ELF-1 (cell line): ENCODE results near the gene TSEN54.

ENCODE experiments used
- DNase-seq: peaks from one replicate; pipeline ENCODE4 v3.0.0-alpha.2; 2016; ENCODE audit warnings: low read depth, low spot score

Gene TSEN54

GRCh38 chr17:75488693-75489510 lies 27.4 kb upstream of the TSEN54 start:
- DNase-seq = no peak

DNA sequence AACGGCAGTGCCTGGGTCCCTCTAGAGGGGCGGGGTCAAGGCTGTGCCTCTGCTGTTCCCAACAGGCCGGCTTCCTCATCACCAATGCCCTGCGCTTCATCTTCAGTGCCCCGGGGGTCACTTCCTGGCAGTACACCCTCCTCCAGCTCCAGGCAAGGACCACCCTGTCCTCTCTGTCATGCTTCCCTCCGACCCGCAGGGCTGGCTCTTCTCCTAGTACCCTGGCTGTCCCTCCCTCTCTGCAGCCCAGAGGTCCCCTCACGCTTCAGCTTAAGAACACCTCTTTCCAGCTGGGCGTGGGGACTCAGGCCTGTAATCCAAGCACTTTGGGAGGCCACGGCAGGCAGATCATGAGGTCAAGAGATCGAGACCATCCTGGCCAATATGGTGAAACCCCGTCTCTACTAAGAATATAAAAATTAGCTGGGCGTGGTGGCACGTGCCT lies 26.8 kb upstream of the TSEN54 start:
- DNase-seq = no peak

- no peak for DNase-seq
Measured at GRCh38 chr17:75490173-75490743, 26.1 kb upstream of the TSEN54 start.

DNA sequence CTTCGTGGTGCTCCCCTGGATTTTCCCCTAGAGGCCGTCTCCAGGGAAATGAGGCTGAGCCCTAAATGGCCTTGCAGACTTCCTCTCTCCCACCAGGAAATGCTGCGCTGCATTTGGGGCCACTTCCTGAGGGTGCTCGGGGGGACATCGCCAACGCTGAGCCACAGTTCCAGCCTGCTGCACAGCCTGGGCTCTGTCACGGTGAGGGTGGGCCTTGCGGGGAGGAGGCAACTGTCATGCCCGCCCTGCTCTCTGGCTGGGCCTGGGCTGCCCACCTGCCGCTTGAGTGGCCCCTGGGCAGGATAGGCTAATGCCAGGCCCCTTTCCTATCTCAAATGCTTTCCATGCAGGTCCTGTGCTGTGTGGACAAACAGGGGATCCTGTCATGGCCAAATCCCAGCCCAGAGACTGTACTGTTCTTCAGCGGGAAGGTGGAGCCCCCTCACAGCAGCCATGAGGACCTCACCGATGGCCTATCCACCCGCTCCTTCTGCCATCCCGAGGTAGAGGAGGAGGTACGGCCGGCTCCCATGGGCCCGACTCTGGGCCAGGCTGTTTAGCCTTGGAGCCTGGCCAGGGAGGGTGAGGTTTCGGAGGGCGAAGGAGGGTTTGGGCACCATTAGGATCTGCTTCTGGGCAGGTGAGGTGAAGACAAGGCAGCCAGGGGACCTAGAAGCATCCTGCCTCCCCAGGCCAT lies 25.2 kb upstream of the TSEN54 start:
- no peak for DNase-seq

GRCh38 chr17:75491680-75492079 lies 24.6 kb upstream of the TSEN54 start:
- DNase-seq = no peak

- no peak for DNase-seq
Measured at GRCh38 chr17:75492555-75493168, 23.7 kb upstream of the TSEN54 start.

- DNase-seq = no peak
Measured at GRCh38 chr17:75493476-75494129, 22.7 kb upstream of the TSEN54 start.

- no peak for DNase-seq
Measured at GRCh38 chr17:75494326-75494877, 21.9 kb upstream of the TSEN54 start.

DNA sequence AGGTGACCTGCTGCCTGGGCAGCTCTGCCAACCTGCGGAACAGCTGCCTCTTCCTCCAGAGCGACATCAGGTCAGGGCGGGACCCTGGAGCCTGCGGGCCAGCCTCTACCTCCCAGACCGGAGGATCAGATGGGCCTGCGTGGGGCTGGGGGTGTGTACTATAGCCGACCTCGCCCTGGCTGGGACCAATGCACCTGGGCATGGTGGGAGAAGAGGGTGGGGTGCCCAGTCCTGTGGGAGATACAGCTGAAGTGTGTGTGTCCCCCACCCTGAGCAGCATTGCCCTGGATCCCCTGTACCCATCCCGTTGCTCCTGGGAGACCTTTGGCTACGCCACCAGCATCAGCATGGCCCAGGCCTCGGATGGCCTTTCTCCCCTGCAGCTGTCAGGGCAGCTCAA lies 20.3 kb upstream of the TSEN54 start:
- no peak for DNase-seq

GRCh38 chr17:75498039-75498725 lies 18.1 kb upstream of the TSEN54 start:
- DNase-seq = no peak

DNA sequence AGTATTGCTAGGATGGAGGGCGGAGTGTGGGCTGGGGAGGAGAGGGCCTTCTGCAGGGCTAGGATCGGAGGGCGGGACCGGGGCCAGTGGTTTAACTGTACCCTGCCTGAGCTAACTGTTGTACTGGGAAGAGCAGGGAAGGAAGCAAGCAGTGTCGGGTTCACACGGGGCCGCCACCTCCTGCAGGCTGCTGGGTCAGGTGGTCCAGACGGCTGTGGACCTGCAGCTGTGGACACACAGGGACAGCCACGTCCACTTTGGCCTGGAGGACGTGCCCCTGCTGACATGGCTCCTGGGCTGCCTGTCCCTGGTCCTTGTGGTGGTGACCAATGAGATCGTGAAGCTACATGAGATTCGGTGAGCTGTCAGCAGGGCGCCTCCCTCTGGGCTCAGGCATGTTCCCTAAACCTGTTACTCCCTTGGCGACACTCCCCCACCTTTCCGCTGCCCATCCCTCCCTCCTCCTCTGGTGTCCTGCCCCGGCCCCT lies 17.6 kb upstream of the TSEN54 start:
- peak; percentile 22 for DNase-seq

- no peak for DNase-seq
Measured at GRCh38 chr17:75499313-75500022, 16.9 kb upstream of the TSEN54 start.

- no peak for DNase-seq
Measured at GRCh38 chr17:75500419-75501216, 15.7 kb upstream of the TSEN54 start.

- DNase-seq = no peak
Measured at GRCh38 chr17:75501378-75502071, 14.8 kb upstream of the TSEN54 start.

DNA sequence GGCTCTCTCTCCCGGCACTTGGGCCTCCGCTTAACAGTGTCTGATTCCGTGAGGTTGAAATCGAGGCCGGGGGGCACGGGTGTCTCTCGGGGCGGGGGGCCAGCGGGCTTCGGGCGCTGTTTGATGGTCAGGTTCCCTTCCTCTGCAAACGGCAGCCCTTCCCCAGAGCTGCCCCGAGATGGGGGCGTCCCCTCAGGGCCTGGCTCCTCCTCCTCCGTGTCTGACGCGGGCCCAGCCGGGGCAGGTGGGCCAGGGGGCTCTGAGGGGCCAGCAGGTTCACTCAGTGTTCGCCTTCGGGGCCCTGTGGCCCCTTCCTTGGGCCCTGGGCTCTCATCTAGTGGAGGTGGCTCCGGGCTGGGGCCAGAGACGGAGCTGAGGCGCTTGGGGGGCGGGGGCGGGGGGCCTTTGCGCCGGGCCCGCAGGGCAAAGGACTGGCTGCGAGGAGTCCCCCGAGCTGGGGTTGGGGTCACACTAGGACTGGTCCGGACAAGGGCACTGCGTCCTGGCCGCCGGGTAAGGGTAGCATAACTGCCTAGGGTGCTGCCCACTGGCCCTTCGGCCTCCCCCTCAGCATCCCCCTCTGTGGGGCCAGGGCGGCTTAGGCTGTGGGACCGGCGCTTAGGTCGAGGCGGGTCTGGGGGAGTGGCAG lies 14.1 kb upstream of the TSEN54 start:
- no peak for DNase-seq

DNA sequence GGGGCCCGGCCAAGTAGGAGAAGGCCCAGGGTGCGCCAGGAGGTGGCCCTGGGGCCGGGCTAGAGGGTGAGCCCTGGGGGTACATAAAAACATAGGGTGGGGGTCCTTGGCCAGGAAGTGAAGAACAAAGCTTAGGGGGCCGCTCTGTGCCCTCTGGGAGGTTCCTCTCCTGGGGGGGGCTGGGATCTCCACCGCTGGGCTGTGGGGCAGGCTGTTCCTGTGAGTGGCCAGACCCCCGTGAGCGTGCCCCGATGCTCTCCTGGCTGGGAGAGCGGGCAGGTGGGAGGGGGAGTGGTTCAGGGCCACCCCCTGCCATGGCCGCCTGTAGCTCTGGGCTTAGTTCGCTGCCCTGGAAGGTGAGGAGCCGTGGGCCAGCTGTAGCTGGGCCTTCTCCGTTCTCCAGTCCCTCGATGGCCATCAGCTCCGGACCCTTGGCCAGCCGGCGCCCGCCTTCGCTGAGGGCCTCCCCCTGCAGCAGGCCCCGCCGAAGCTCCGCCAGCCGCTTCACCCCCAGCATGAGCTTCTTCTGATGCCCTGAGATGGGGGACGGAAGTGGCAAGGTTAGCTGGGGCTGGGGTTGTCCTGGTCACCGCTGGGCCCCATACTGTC lies 13.5 kb upstream of the TSEN54 start:
- DNase-seq = no peak

- DNase-seq = no peak
Measured at GRCh38 chr17:75503337-75503950, 12.9 kb upstream of the TSEN54 start.
